ENCODE data around the gene NOXO1. TPM values are rescaled to one million over a fixed set of nuclear protein-coding genes. Genes with fewer than 3 reads are reported as not detected.

The NOXO1 gene
- polyA plus RNA-seq, 4 donors, result 3.1 to 30.5 (median 10.8) TPM

DNA sequence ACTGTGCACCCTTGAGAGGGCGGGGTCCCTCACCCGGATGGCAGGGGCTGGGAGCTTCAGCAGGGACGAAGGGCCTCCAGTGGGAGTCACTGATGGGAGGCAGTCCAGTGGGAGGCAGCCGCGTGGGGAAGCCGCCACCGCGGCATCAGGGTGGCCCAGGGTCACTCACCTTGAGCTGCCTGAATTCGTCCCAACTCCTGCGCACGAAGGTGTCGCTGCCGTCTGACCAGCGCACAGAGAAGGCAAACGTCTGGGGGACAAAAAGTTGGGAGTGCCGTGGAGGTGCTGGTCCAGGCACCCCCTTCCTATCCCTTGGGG, 540 bp downstream of the NOXO1 start:
- H3K4me3 ChIP-seq (ENCODE audit: low read depth in 1 of 3, low read length in 3 of 3), result peak overlapping the region in 1 of 3 donors; percentile 6
- WGBS, 3 donors, result 18 to 21% (median 19%) methylated on average over 16 of the region's 16 CpGs
- peaks cover 0 to 58% (median 5%) of the 10 kb centered on the region in 3 donors for H3K4me1 ChIP-seq (ENCODE audit: control insufficient read depth in 3 of 3, insufficient read depth in 2 of 3, low read depth in 1 of 3, low read length in 2 of 3)
- no peaks in the 10 kb centered on the region for H3K9me3 ChIP-seq (ENCODE audit: control insufficient read depth in 2 of 2, insufficient read depth in 1 of 2, low read depth in 1 of 2, low read length in 1 of 2)
- peaks cover 0 to 40% (median 0%) of the 10 kb centered on the region in 3 donors for H3K36me3 ChIP-seq (ENCODE audit: control insufficient read depth in 3 of 3, insufficient read depth in 2 of 3, low read depth in 1 of 3, low read length in 3 of 3)
- no peak overlapping the region for H3K27ac ChIP-seq (ENCODE audit: low read depth in 1 of 3, low read length in 2 of 3)
- DNase-seq, result no peak
- H3K27me3 ChIP-seq (ENCODE audit: control insufficient read depth in 3 of 3, insufficient read depth in 3 of 3, low read length in 3 of 3), result peaks cover 0 to 41% (median 5%) of the 10 kb centered on the region in 3 donors
- no peak for FAIRE-seq

DNA sequence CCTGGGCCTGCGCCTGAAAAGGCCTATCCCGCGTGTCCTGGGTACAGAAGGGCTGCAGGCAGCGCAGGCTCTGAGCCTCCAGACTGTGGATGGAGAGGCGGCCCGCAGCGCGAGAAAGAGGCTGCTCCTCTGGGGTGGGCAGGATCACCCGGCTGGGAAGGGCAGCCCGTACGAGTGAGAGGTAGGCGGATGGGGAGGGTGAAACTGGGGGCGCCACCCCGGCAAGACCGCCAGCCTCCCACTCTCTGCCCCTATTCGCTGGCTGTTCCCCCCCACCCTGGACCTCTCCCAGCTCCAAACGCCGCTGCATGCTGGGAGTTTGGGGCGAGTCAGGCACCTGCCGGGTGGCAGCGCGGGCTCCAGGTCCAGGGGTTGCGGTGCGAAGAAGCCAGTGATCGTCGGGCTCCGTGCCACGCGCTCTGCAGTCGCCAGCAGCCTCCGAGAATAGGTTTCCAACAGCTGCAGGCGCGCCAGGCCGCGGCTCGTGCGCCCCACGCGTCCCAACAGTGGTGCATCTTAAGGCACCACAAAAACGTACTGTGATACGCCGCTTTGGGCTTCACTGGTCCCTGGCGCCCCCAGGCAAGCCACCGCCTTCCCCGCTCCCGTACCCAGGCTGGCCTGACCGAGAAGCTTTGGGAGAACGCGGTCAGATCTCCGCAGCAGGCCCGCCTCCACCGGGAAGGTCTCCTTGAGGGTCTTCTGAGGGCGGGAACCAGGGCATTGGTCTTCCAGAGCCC, 1.1 kb downstream of the NOXO1 start:
- no peaks in the 10 kb centered on the region for H3K9me3 ChIP-seq (ENCODE audit: control insufficient read depth in 2 of 2, insufficient read depth in 1 of 2, low read depth in 1 of 2, low read length in 1 of 2)
- FAIRE-seq, result no peak
- peaks cover 0 to 53% (median 5%) of the 10 kb centered on the region in 3 donors for H3K4me1 ChIP-seq (ENCODE audit: control insufficient read depth in 3 of 3, insufficient read depth in 2 of 3, low read depth in 1 of 3, low read length in 2 of 3)
- peak overlapping the region; percentile 57 to 86 (median 80) for H3K27ac ChIP-seq (ENCODE audit: low read depth in 1 of 3, low read length in 2 of 3)
- peaks cover 0 to 40% (median 0%) of the 10 kb centered on the region in 3 donors for H3K36me3 ChIP-seq (ENCODE audit: control insufficient read depth in 3 of 3, insufficient read depth in 2 of 3, low read depth in 1 of 3, low read length in 3 of 3)
- peaks cover 0 to 41% (median 5%) of the 10 kb centered on the region in 3 donors for H3K27me3 ChIP-seq (ENCODE audit: control insufficient read depth in 3 of 3, insufficient read depth in 3 of 3, low read length in 3 of 3)
- peak; percentile 54 to 57 for DNase-seq
- 3 to 8% (median 5%) methylated on average over 47 to 53 of the region's 53 CpGs for WGBS, 3 donors
- peak overlapping the region; percentile 6 to 40 (median 9) for H3K4me3 ChIP-seq (ENCODE audit: low read depth in 1 of 3, low read length in 3 of 3)

DNA sequence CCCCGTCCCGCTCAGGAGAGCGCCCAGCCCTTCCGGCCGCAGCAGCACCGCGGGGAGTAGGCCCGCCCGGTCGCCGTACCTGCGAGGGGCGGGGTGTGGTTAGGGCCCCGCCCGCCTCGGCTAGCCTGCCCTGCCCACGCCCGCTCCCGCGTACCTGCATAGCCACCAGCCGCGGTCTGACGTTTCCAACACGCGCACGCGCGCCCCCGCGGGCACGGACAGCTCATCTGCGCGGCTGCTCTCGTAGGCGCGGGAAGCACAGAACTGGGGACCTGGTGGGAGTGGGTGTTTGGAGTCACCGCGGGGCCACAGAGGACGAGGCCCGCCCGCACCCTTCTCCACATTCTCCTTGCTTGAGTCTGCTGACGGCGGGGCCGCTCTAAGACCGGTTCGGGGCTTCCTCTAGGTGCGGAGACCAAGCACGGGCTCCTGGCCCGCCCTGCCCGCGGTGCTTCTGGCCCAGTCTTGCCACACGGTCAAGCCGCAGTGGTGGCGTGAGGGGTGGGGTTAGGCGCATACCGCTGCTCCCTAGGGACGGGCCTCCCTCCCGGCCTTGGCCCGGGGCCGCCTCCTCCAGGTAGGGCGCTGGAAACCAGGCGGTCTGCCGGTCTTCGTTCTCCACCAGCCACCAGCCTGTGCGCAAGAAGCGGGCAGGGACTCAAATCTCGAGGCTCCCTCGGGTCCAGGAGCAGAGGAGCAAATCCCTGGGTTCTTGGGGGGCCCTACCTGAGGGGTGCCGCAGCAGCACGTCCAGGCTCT, 1.8 kb downstream of the NOXO1 start:
- Histone ChIP-seq H3K27ac (ENCODE audit: low read depth in 1 of 3, low read length in 2 of 3) (peak overlapping the region; percentile 57 to 86 (median 80)), H3K36me3 (ENCODE audit: control insufficient read depth in 3 of 3, insufficient read depth in 2 of 3, low read depth in 1 of 3, low read length in 3 of 3) (peaks cover 0 to 43% (median 7%) of the 10 kb centered on the region in 3 donors), H3K4me3 (ENCODE audit: low read depth in 1 of 3, low read length in 3 of 3) (peak overlapping the region in 2 of 3 donors; percentile 40 to 51), H3K4me1 (ENCODE audit: control insufficient read depth in 3 of 3, insufficient read depth in 2 of 3, low read depth in 1 of 3, low read length in 2 of 3) (peaks cover 0 to 48% (median 5%) of the 10 kb centered on the region in 3 donors), H3K9me3 (ENCODE audit: control insufficient read depth in 2 of 2, insufficient read depth in 1 of 2, low read depth in 1 of 2, low read length in 1 of 2) (no peaks in the 10 kb centered on the region), H3K27me3 (ENCODE audit: control insufficient read depth in 3 of 3, insufficient read depth in 3 of 3, low read length in 3 of 3) (peaks cover 0 to 41% (median 5%) of the 10 kb centered on the region in 3 donors)
- no peak for FAIRE-seq
- peak; percentile 91 to 93 for DNase-seq
- WGBS, 3 donors, result 4 to 22% (median 21%) methylated on average over 31 to 70 of the region's 70 CpGs

DNA sequence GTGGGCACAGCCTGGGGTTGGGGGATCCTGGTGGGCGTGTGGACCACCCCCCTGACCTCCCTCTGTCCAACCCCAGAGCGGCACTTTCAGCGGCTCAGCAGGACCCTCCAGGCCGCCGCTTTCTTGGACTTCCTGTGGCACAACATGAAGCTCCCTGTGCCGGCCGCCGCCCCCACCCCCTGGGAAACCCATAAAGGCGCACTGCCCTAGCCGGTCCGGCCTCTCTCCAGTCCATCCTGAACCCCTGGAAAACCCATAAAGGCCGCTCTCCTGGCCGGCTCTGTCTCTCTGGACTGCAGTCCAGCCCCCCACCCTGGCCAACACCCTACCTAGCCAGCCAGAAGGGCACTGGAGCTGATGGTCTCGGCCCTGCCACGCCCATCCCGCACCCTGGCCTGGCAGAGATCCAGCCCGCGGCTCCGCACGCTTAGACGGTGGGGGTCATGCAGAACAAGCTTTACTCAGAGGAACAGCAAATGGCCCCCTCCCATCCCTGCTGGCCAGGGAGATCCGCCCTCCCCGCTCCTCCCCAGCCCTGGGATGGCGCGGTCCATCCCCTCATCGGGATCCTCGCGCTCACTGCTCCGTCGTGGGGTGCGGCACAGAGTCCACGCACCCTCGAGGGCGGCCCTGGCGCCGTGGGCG, 2.7 kb downstream of the NOXO1 start:
- DNase-seq (peak in 1 of 2 donors; percentile 30), FAIRE-seq (no peak)
- H3K27ac ChIP-seq (ENCODE audit: low read depth in 1 of 3, low read length in 2 of 3), result peak overlapping the region in 2 of 3 donors; percentile 47 to 56
- H3K9me3 ChIP-seq (ENCODE audit: control insufficient read depth in 2 of 2, insufficient read depth in 1 of 2, low read depth in 1 of 2, low read length in 1 of 2), result no peaks in the 10 kb centered on the region
- 42 to 67% (median 66%) methylated on average over 33 to 37 of the region's 37 CpGs for WGBS, 3 donors
- H3K27me3 ChIP-seq (ENCODE audit: control insufficient read depth in 3 of 3, insufficient read depth in 3 of 3, low read length in 3 of 3), result peaks cover 0 to 41% (median 5%) of the 10 kb centered on the region in 3 donors
- H3K36me3 ChIP-seq (ENCODE audit: control insufficient read depth in 3 of 3, insufficient read depth in 2 of 3, low read depth in 1 of 3, low read length in 3 of 3), result peaks cover 0 to 48% (median 7%) of the 10 kb centered on the region in 3 donors
- H3K4me3 ChIP-seq (ENCODE audit: low read depth in 1 of 3, low read length in 3 of 3), result peak overlapping the region; percentile 20 to 51 (median 30)
- H3K4me1 ChIP-seq (ENCODE audit: control insufficient read depth in 3 of 3, insufficient read depth in 2 of 3, low read depth in 1 of 3, low read length in 2 of 3), result peaks cover under 1 to 48% (median 5%) of the 10 kb centered on the region in 3 donors

DNA sequence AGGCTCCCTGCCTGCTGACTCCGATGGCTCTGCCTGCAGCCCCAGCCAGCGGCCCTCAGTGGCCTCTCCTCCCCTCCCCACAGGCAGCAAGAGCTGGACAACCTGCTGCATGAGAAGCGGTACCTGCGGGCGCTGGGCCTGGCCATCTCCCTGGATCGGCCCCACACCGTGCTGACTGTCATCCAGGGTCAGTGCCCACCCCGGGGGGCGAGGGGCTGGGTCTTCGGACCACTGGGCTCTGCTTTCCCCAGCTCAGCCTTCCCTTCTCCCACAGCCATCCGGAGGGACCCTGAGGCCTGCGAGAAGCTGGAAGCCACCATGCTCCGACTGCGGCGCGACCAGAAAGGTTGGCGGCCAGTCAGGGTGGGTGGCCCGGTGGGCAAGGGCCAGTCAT, 3.4 kb downstream of the NOXO1 start:
- WGBS, 3 donors, result 94 to 97% (median 95%) methylated on average over 17 to 18 of the region's 18 CpGs
- Histone ChIP-seq H3K4me1 (ENCODE audit: control insufficient read depth in 3 of 3, insufficient read depth in 2 of 3, low read depth in 1 of 3, low read length in 2 of 3) (peaks cover 3 to 49% (median 5%) of the 10 kb centered on the region in 3 donors), H3K27ac (ENCODE audit: low read depth in 1 of 3, low read length in 2 of 3) (no peak overlapping the region), H3K9me3 (ENCODE audit: control insufficient read depth in 2 of 2, insufficient read depth in 1 of 2, low read depth in 1 of 2, low read length in 1 of 2) (no peaks in the 10 kb centered on the region), H3K36me3 (ENCODE audit: control insufficient read depth in 3 of 3, insufficient read depth in 2 of 3, low read depth in 1 of 3, low read length in 3 of 3) (peaks cover 0 to 51% (median 7%) of the 10 kb centered on the region in 3 donors), H3K27me3 (ENCODE audit: control insufficient read depth in 3 of 3, insufficient read depth in 3 of 3, low read length in 3 of 3) (peaks cover 0 to 37% (median 5%) of the 10 kb centered on the region in 3 donors), H3K4me3 (ENCODE audit: low read depth in 1 of 3, low read length in 3 of 3) (no peak overlapping the region)
- DNase-seq (no peak), FAIRE-seq (no peak)

DNA sequence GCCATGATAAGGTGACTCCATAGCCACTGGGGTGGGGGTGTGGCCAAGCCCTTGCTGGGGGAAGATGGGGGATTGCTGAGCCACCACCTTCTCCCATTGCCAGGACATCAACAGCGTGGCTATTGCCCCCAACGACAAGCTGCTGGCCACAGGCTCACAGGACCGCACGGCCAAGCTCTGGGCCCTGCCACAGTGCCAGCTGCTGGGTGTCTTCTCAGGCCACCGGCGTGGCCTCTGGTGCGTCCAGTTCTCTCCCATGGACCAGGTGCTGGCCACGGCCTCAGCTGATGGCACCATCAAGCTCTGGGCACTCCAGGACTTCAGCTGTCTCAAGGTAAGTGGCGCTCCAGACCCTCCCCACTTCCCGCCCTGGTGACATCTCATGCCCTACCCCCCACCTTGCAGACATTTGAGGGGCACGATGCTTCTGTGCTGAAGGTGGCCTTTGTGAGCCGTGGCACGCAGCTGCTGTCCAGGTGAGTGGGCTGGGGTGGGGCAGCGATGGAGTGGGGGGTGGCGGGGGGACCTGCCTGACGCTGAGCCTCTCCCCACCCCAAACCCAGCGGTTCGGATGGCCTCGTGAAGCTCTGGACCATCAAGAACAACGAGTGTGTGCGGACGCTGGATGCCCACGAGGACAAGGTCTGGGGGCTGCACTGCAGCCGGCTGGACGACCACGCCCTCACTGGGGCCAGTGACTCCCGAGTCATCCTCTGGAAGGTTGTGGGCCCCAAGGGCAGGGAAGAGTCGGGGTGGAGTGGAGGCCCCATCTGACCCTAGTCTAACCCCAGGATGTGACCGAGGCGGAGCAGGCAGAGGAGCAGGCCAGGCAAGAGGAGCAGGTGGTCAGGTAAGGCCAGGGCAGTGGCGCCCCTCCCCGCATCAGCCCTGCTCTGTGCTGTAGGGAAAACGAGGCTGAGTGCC, 4.1 kb downstream of the NOXO1 start:
- Histone ChIP-seq H3K9me3 (ENCODE audit: control insufficient read depth in 2 of 2, insufficient read depth in 1 of 2, low read depth in 1 of 2, low read length in 1 of 2) (no peaks in the 10 kb centered on the region), H3K36me3 (ENCODE audit: control insufficient read depth in 3 of 3, insufficient read depth in 2 of 3, low read depth in 1 of 3, low read length in 3 of 3) (peaks cover 0 to 51% (median 7%) of the 10 kb centered on the region in 3 donors), H3K27ac (ENCODE audit: low read depth in 1 of 3, low read length in 2 of 3) (no peak overlapping the region), H3K4me1 (ENCODE audit: control insufficient read depth in 3 of 3, insufficient read depth in 2 of 3, low read depth in 1 of 3, low read length in 2 of 3) (peaks cover 2 to 47% (median 5%) of the 10 kb centered on the region in 3 donors), H3K4me3 (ENCODE audit: low read depth in 1 of 3, low read length in 3 of 3) (no peak overlapping the region), H3K27me3 (ENCODE audit: control insufficient read depth in 3 of 3, insufficient read depth in 3 of 3, low read length in 3 of 3) (peaks cover 0 to 30% (median 5%) of the 10 kb centered on the region in 3 donors)
- WGBS, 3 donors, result 90 to 93% (median 91%) methylated on average over 31 to 33 of the region's 33 CpGs
- no peak for DNase-seq
- no peak for FAIRE-seq

DNA sequence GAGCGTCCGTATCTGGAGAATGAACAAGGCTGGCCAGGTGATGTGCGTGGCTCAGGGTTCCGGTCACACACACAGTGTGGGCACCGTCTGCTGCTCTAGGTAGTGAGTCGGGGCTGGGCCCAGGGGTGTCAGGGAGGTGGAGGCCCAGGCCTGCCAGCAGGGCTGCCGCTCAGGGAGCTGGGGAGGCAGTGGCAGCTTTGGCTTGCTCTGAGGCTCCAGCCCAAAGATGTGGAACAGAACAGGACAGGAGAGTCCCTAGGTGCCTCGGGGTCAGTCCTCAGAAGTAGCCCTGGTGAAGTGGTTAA, 5.1 kb downstream of the NOXO1 start:
- 90 to 96% (median 92%) methylated on average over 8 of the region's 8 CpGs for WGBS, 3 donors
- H3K36me3 ChIP-seq (ENCODE audit: control insufficient read depth in 3 of 3, insufficient read depth in 2 of 3, low read depth in 1 of 3, low read length in 3 of 3), result peaks cover 0 to 51% (median 7%) of the 10 kb centered on the region in 3 donors
- H3K27ac ChIP-seq (ENCODE audit: low read depth in 1 of 3, low read length in 2 of 3), result no peak overlapping the region
- no peak for FAIRE-seq
- H3K9me3 ChIP-seq (ENCODE audit: control insufficient read depth in 2 of 2, insufficient read depth in 1 of 2, low read depth in 1 of 2, low read length in 1 of 2), result no peaks in the 10 kb centered on the region
- H3K27me3 ChIP-seq (ENCODE audit: control insufficient read depth in 3 of 3, insufficient read depth in 3 of 3, low read length in 3 of 3), result peaks cover 0 to 20% (median 5%) of the 10 kb centered on the region in 3 donors
- peaks cover 2 to 37% (median 5%) of the 10 kb centered on the region in 3 donors for H3K4me1 ChIP-seq (ENCODE audit: control insufficient read depth in 3 of 3, insufficient read depth in 2 of 3, low read depth in 1 of 3, low read length in 2 of 3)
- H3K4me3 ChIP-seq (ENCODE audit: low read depth in 1 of 3, low read length in 3 of 3), result no peak overlapping the region
- no peak for DNase-seq

Measured in small intestine (tissue), 7 donors.